HepG2 (cell line): ENCODE results near the gene SLC4A5. TPM values are rescaled to one million over a fixed set of nuclear protein-coding genes. Genes with fewer than 3 reads are reported as not detected.

Source experiments
- ATAC-seq: fragments of 200-7000 bp; cut with Tn5 transposase; 3 replicates; pipeline ENCODE4 v1.9.1; 2020; ENCODE audit warnings: mild to moderate bottlenecking, moderate library complexity
- BruUV-seq: library from RNA; stranded (reverse); fragments of 400-500 nt; replicated peaks from 2 replicates; lab custom pipeline; 2021; lab: Mats Ljungman, UMichigan
- CTCF ChIA-PET: fragments of 300-600 bp; formaldehyde crosslinking; extraction: SDS; loops from one replicate; lab custom pipeline; 2021; ENCODE audit warnings: low total read pairs, inconsistent platforms, low intra/inter-chr PET ratio; lab: Yijun Ruan, JAX
- POLR2A ChIA-PET: fragments of 350-600 bp; sonication (Branson Sonifier 250); formaldehyde crosslinking; loops from one replicate; lab custom pipeline; 2020; ENCODE audit warnings: antibody characterized with exemption, inconsistent platforms; lab: Yijun Ruan, JAX
- DNase-seq: peaks from one replicate; pipeline ENCODE4 v3.0.0-alpha.2; 2015; ENCODE audit warnings: low spot score
- FAIRE-seq: peaks from 3 replicates; lab custom pipeline; 2011; peaks lifted over from hg19 to GRCh38; lab: Jason Lieb, UNC
- H2AFZ ChIP-seq: one replicate; pipeline ENCODE4 v1.6.1; 2011; ENCODE audit warnings: low read length, inconsistent platforms
- H3K27ac ChIP-seq: fragments of 300-600 bp; 3 replicates; pipeline ENCODE4 v1.8.0; 2011; ENCODE audit warnings: mixed run types, mild to moderate bottlenecking, mixed read lengths, low read length, inconsistent platforms; ENCODE audit not compliant: insufficient read depth; ENCODE audit errors: extremely low read length
- H3K27me3 ChIP-seq, 2 experiments: fragments of 200-600 bp in 1 of 2; 2 replicates in 1 of 2; 3 replicates in 1 of 2; pipeline versions ENCODE4 v1.6.0 to v1.8.0; 2011; ENCODE audit warnings: low read length in 2 of 2, mild to moderate bottlenecking in 2 of 2, moderate library complexity in 2 of 2, inconsistent platforms in 1 of 2; ENCODE audit not compliant: insufficient read depth in 2 of 2, control insufficient read depth in 1 of 2
- H3K36me3 ChIP-seq, 2 experiments: fragments of 200-600 bp in 1 of 2; replicated peaks in 1 of 2; 2 replicates in 1 of 2; 3 replicates in 1 of 2; pipeline versions ENCODE4 v1.5.1 to v1.8.0; 2011; ENCODE audit warnings: low read length in 2 of 2, inconsistent platforms in 1 of 2; ENCODE audit not compliant: insufficient read depth in 2 of 2, control insufficient read depth in 1 of 2
- H3K4me1 ChIP-seq: 2 replicates; pipeline ENCODE4 v1.5.1; 2012; ENCODE audit warnings: low read length, inconsistent platforms; ENCODE audit not compliant: insufficient read depth
- H3K4me2 ChIP-seq: 2 replicates; pipeline ENCODE4 v1.6.0; 2011; ENCODE audit warnings: low read depth, low read length, inconsistent platforms
- H3K4me3 ChIP-seq, 3 experiments: fragments of 200-600 bp in 1 of 3; sonication (generic), shearing (Covaris generic) in 1 of 3; replicated peaks in 1 of 3; 2 replicates each; pipeline ENCODE4 v1.5.1; 2011 to 2016; ENCODE audit warnings: low read length in 3 of 3, inconsistent platforms in 2 of 3, low read depth in 2 of 3, mild to moderate bottlenecking in 2 of 3, control low read depth in 1 of 3, mixed read lengths in 1 of 3; ENCODE audit not compliant: insufficient read depth in 1 of 3
- H3K79me2 ChIP-seq: one replicate; pipeline ENCODE4 v1.6.1; 2011; ENCODE audit warnings: low read length, inconsistent platforms; ENCODE audit not compliant: insufficient read depth
- H3K9ac ChIP-seq: 2 replicates; pipeline ENCODE4 v1.6.0; 2011; ENCODE audit warnings: mild to moderate bottlenecking, low read depth, low read length, inconsistent platforms; ENCODE audit not compliant: insufficient read depth
- H3K9me3 ChIP-seq: 2 replicates; pipeline ENCODE4 v1.5.1; 2012; ENCODE audit warnings: mild to moderate bottlenecking, low read length
- H4K20me1 ChIP-seq: 2 replicates; pipeline ENCODE4 v1.6.0; 2011; ENCODE audit warnings: inconsistent platforms, mild to moderate bottlenecking, low read length, moderate library complexity; ENCODE audit not compliant: insufficient read depth
- CENPBD1 ChIP-seq: sonication (generic); formaldehyde crosslinking; IDR thresholded peaks from 2 replicates; pipeline ENCODE4 v1.8.0; 2022; ENCODE audit warnings: missing genetic modification reagents, low read depth, mild to moderate bottlenecking, borderline replicate concordance
- FIP1L1 ChIP-seq: fragments of 200-400 bp; formaldehyde crosslinking; IDR thresholded peaks from 2 replicates; pipeline ENCODE4 v1.6.1; 2018; ENCODE audit warnings: low read depth, mild to moderate bottlenecking, low read length, moderate library complexity, borderline replicate concordance; ENCODE audit not compliant: insufficient read depth
- FOXK1 ChIP-seq: sonication (generic); formaldehyde crosslinking; IDR thresholded peaks from 2 replicates; pipeline ENCODE4 v1.4.0; 2020; ENCODE audit warnings: low read depth, missing genetic modification reagents, borderline replicate concordance
- FOXO1 ChIP-seq: sonication (generic); formaldehyde crosslinking; IDR thresholded peaks from 2 replicates; pipeline ENCODE4 v1.4.0; 2020; ENCODE audit warnings: missing genetic modification reagents
- FOXO4 ChIP-seq: sonication (generic); formaldehyde crosslinking; conservative IDR thresholded peaks from 2 replicates; pipeline ENCODE4 v1.8.1; 2023; ENCODE audit warnings: missing genetic modification reagents
- MAX ChIP-seq: IDR thresholded peaks from 2 replicates; pipeline ENCODE4 v1.6.1; 2012; ENCODE audit warnings: inconsistent platforms
- NAIF1 ChIP-seq: sonication (generic); formaldehyde crosslinking; IDR thresholded peaks from 2 replicates; pipeline ENCODE4 v1.5.0; 2020; ENCODE audit warnings: mild to moderate bottlenecking, missing genetic modification reagents, borderline replicate concordance
- PBX3 ChIP-seq: sonication (generic); formaldehyde crosslinking; IDR thresholded peaks from 2 replicates; pipeline ENCODE4 v1.8.1; 2023; ENCODE audit warnings: missing genetic modification reagents, inconsistent platforms, borderline replicate concordance
- PHF8 ChIP-seq: sonication (generic); formaldehyde crosslinking; IDR thresholded peaks from 2 replicates; pipeline ENCODE4 v1.5.0; 2020; ENCODE audit warnings: missing genetic modification reagents
- PLRG1 ChIP-seq: fragments of 450-650 bp; conservative IDR thresholded peaks from 2 replicates; pipeline ENCODE4 v1.6.1; 2016
- TCF12 ChIP-seq, 2 experiments: fragments of 450-650 bp in 1 of 2; sonication (generic) in 1 of 2; formaldehyde crosslinking in 1 of 2; IDR thresholded peaks; 2 replicates each; pipeline versions ENCODE4 v1.6.1 to v1.8.0; 2017 to 2022; ENCODE audit warnings: antibody characterized with exemption in 1 of 2, mild to moderate bottlenecking in 1 of 2, missing genetic modification reagents in 1 of 2, moderate library complexity in 1 of 2
- TP53 ChIP-seq: sonication (generic); formaldehyde crosslinking; conservative IDR thresholded peaks from 2 replicates; pipeline ENCODE4 v1.4.0; 2020; ENCODE audit warnings: missing genetic modification reagents
- ZBTB10 ChIP-seq: sonication (generic); formaldehyde crosslinking; IDR thresholded peaks from 2 replicates; pipeline ENCODE4 v1.4.0; 2020; ENCODE audit warnings: missing genetic modification reagents, borderline replicate concordance
- ZBTB21 ChIP-seq: sonication (generic); formaldehyde crosslinking; IDR thresholded peaks from 2 replicates; pipeline ENCODE4 v1.4.0; 2020; ENCODE audit warnings: missing genetic modification reagents
- ZNF138 ChIP-seq: sonication (generic); formaldehyde crosslinking; IDR thresholded peaks from 2 replicates; pipeline ENCODE4 v1.5.0; 2020; ENCODE audit warnings: mild to moderate bottlenecking, low read depth, missing genetic modification reagents
- ZNF235 ChIP-seq: sonication (generic); formaldehyde crosslinking; IDR thresholded peaks from 2 replicates; pipeline ENCODE4 v1.8.1; 2023; ENCODE audit warnings: mild to moderate bottlenecking, missing genetic modification reagents, borderline replicate concordance
- ZNF296 ChIP-seq: sonication (generic); formaldehyde crosslinking; conservative IDR thresholded peaks from 2 replicates; pipeline ENCODE4 v1.5.0; 2020; ENCODE audit warnings: mild to moderate bottlenecking, missing genetic modification reagents
- ZNF546 ChIP-seq: sonication (generic); formaldehyde crosslinking; conservative IDR thresholded peaks from 2 replicates; pipeline ENCODE4 v1.8.1; 2023; ENCODE audit warnings: mild to moderate bottlenecking, missing genetic modification reagents
- ZNF772 ChIP-seq: sonication (generic); formaldehyde crosslinking; IDR thresholded peaks from 2 replicates; pipeline ENCODE4 v1.5.0; 2020; ENCODE audit warnings: mild to moderate bottlenecking, missing genetic modification reagents
- WGBS: methylation state at CpG from one replicate; pipeline ENCODE4 v1.1.6; 2017; ENCODE audit warnings: low lambda C conversion rate; 5-methylcytosine and 5-hydroxymethylcytosine counted together
- in situ Hi-C: cut with HindIII; loops from 2 replicates; pipeline ENCODE4 v1.10.0; 2017; ENCODE audit warnings: low pct_unique_long_range_greater_than_20kb; ENCODE audit not compliant: extremely low pct_ligation_motif_present
- intact Hi-C: fragments of 100-400 bp; cut with micrococcal nuclease; formaldehyde crosslinking; loops from one replicate; pipeline ENCODE4 v1.10.0; 2022; ENCODE audit not compliant: unreplicated experiment
- polyA plus RNA-seq, 8 experiments: library from polyadenylated mRNA; depleted of rRNA in 3 of 8; stranded (reverse) in 7 of 8; unstranded in 1 of 8; fragments of >200 nt; fragmentation: Illumina TruSeq in 4 of 8; extraction: Trizol in 4 of 8; gene quantifications; 2 replicates each; pipeline versions ENCODE4 v1.2.1 to v1.2.3, GENCODE V29; 2011 to 2016; ENCODE audit warnings: low read depth in 4 of 8, missing spikeins in 1 of 8, mixed read lengths in 1 of 8; ENCODE audit not compliant: insufficient read depth in 1 of 8
- total RNA-seq, 5 experiments: library from RNA; depleted of rRNA; stranded (reverse); fragments of >200 nt; fragmentation: Illumina TruSeq; extraction: Trizol; gene quantifications; 2 replicates each; pipeline ENCODE4 v1.2.3, GENCODE V29; 2016; ENCODE audit warnings: low read depth in 1 of 5

SLC4A5 gene
- total and polyA plus RNA-seq, 2 of the 13 experiments (the other 11 are each of a cell fraction or from before 2014, with no cell fraction given), result 0.50 TPM; not detected in 1

- peak overlapping the region; percentile 57 for H2AFZ ChIP-seq
- intact Hi-C loops, result loop anchor here (5.0 kb wide), 2 partner anchors 59 to 124 kb away; no protein-coding TSS in a partner anchor
- no peak for FAIRE-seq
- WGBS, result under 1% methylated on average over 11 of the region's 11 CpGs
- H3K27ac ChIP-seq, result peak overlapping the region; percentile 87
- ChIA-PET POLR2A (interaction anchor here (0.8 to 3.8 kb wide), 20 partner anchors 9 to 563 kb away, joined by 3 to 38 read pairs (median 5); partner anchors contain the start of genes AUP1, CCDC142, DCTN1 and HTRA2), CTCF (interaction anchor here (1.2 to 1.5 kb wide), 2 partner anchors 10 to 56 kb away, joined by 4 to 6 read pairs; no protein-coding TSS in a partner anchor)
- peak overlapping the region; percentile 94 for H3K9ac ChIP-seq
- BruUV-seq, result TSS peak; percentile 55
- H3K4me1 ChIP-seq, result peaks cover 55% of the 10 kb centered on the region
- H3K36me3 ChIP-seq, result peaks cover 0 to 1% of the 10 kb centered on the region in 2 experiments; a peak in 2 of 5 replicates
- ATAC-seq, result peak; percentile 44; the same call in 2 of the 3 replicates
- H3K79me2 ChIP-seq, result peaks cover 52% of the 10 kb centered on the region
- in situ Hi-C loops, result no loop called here
- H3K4me2 ChIP-seq, result peak overlapping the region; percentile 96
- H4K20me1 ChIP-seq, result no peaks in the 10 kb centered on the region
- H3K27me3 ChIP-seq, result peaks cover 0 to 4% of the 10 kb centered on the region in 2 experiments; a peak in 2 of 5 replicates
- no peaks in the 10 kb centered on the region for H3K9me3 ChIP-seq
- H3K4me3 ChIP-seq, result peak overlapping the region; percentile 82 to 98 (median 84)
- DNase-seq, result no peak
- TF ChIP-seq FOXO4 (no peak), ZNF138 (no peak), ZBTB21 (CRISPR knock-in tag) (0 out of 2 replicates have a peak, but pooled peaks have one; percentile 13), CENPBD1 (no peak), TCF12 (IDR thresholded peaks at IDR 0.05) (no peak), TCF12 (CRISPR knock-in tag; IDR thresholded peaks at IDR 0.05) (no peak), ZNF235 (CRISPR knock-in tag) (no peak), FOXO1 (peak; percentile 21; the same call in 1 of the 2 replicates), ZBTB10 (CRISPR knock-in tag) (no peak), ZNF296 (CRISPR knock-in tag) (no peak), PLRG1 (no peak), ZNF546 (CRISPR knock-in tag) (no peak), TP53 (CRISPR knock-in tag) (no peak), PHF8 (no peak), NAIF1 (CRISPR knock-in tag) (no peak), FOXK1 (CRISPR knock-in tag) (peak; percentile 16; the same call in 1 of the 2 replicates), PBX3 (CRISPR knock-in tag) (no peak), ZNF772 (CRISPR knock-in tag) (no peak), FIP1L1 (no peak), MAX (no peak)
These were observed 48.0 kb upstream of the SLC4A5 start for GRCh38 chr2:74391209-74391579.
